Mesendoderm (in vitro differentiated cells): Measurements from ENCODE around the gene BBS9.
"Not testable (repeated sequence)": the region's sequence is repeated elsewhere in the genome, so short reads cannot be mapped to it uniquely, and the experiment has no call there.

Experiments used
- DNase-seq: peaks from one replicate; pipeline ENCODE4 v3.0.0; 2013
- H2AK5ac ChIP-seq: 2 replicates; pipeline ENCODE4 v1.6.1; 2013; ENCODE audit warnings: low read length, inconsistent platforms
- H2BK120ac ChIP-seq: 2 replicates; pipeline ENCODE4 v1.6.1; 2013; ENCODE audit warnings: low read depth, mild to moderate bottlenecking, low read length, moderate library complexity, mixed read lengths
- H2BK15ac ChIP-seq: replicated peaks from 2 replicates; pipeline ENCODE4 v1.6.1; 2013; ENCODE audit warnings: low read depth, mild to moderate bottlenecking, moderate library complexity
- H2BK5ac ChIP-seq: 2 replicates; pipeline ENCODE4 v1.6.1; 2013; ENCODE audit warnings: low read length, inconsistent platforms
- H3K18ac ChIP-seq: 2 replicates; pipeline ENCODE4 v1.6.1; 2013; ENCODE audit warnings: mild to moderate bottlenecking, low read length, mixed read lengths
- H3K23ac ChIP-seq: one replicate; pipeline ENCODE4 v1.6.1; 2013; ENCODE audit warnings: low read length
- H3K27ac ChIP-seq: 2 replicates; pipeline ENCODE4 v1.5.1; 2013; ENCODE audit warnings: low read depth, mild to moderate bottlenecking, inconsistent platforms, low read length, moderate library complexity
- H3K27me3 ChIP-seq: 2 replicates; pipeline ENCODE4 v1.6.1; 2013; ENCODE audit warnings: low read length, control low read depth, mild to moderate bottlenecking, inconsistent platforms; ENCODE audit not compliant: insufficient read depth, poor library complexity
- H3K36me3 ChIP-seq: 2 replicates; pipeline ENCODE4 v1.6.1; 2013; ENCODE audit warnings: low read length, inconsistent platforms; ENCODE audit not compliant: control insufficient read depth, insufficient read depth
- H3K4ac ChIP-seq: one replicate; pipeline ENCODE4 v1.6.1; 2013; ENCODE audit warnings: low read depth, mild to moderate bottlenecking, low read length, moderate library complexity
- H3K4me1 ChIP-seq: 2 replicates; pipeline ENCODE4 v1.6.1; 2013; ENCODE audit warnings: low read depth, low read length, inconsistent platforms; ENCODE audit not compliant: control insufficient read depth
- H3K4me2 ChIP-seq: 2 replicates; pipeline ENCODE4 v1.6.1; 2013; ENCODE audit warnings: low read length
- H3K4me3 ChIP-seq: 2 replicates; pipeline ENCODE4 v1.5.1; 2013; ENCODE audit warnings: mild to moderate bottlenecking, low read length
- H3K56ac ChIP-seq: one replicate; pipeline ENCODE4 v1.6.1; 2013; ENCODE audit warnings: low read length
- H3K79me1 ChIP-seq: 2 replicates; pipeline ENCODE4 v1.6.1; 2013; ENCODE audit warnings: low read length, inconsistent platforms
- H3K79me2 ChIP-seq: 2 replicates; pipeline ENCODE4 v1.6.1; 2013; ENCODE audit warnings: mild to moderate bottlenecking, low read length; ENCODE audit not compliant: control insufficient read depth, insufficient read depth
- H3K9ac ChIP-seq: 2 replicates; pipeline ENCODE4 v1.6.1; 2013; ENCODE audit warnings: low read length, inconsistent platforms
- H4K5ac ChIP-seq: one replicate; pipeline ENCODE4 v1.6.1; 2013; ENCODE audit warnings: low read length
- H4K8ac ChIP-seq: one replicate; pipeline ENCODE4 v1.6.1; 2013; ENCODE audit warnings: low read depth, mild to moderate bottlenecking, control low read depth, low read length, moderate library complexity
- WGBS: extraction: QIAGEN DNeasy Blood & Tissue Kit; methylation state at CpG from one replicate; pipeline ENCODE4 v1.1.7; 2013; ENCODE audit warnings: low lambda C conversion rate, missing lambda C conversion rate; ENCODE audit not compliant: insufficient coverage; ENCODE audit errors: extremely low coverage; 5-methylcytosine and 5-hydroxymethylcytosine counted together

BBS9 gene

GRCh38 chr7:33201821-33202220 lies 72.5 kb downstream of the BBS9 start:
- no CpG with 5 or more reads among the region's 2 CpGs for WGBS

GRCh38 chr7:33210958-33211357 lies 81.6 kb downstream of the BBS9 start:
- Histone ChIP-seq H4K5ac (no peak overlapping the region), H3K4me1 (no peaks in the 10 kb centered on the region), H3K79me1 (no peaks in the 10 kb centered on the region), H3K9ac (no peak overlapping the region), H3K79me2 (no peaks in the 10 kb centered on the region), H3K36me3 (no peaks in the 10 kb centered on the region), H2AK5ac (no peak overlapping the region), H3K4me3 (no peak overlapping the region), H3K56ac (no peak overlapping the region), H3K18ac (no peak overlapping the region), H2BK15ac (no peak overlapping the region), H3K23ac (no peak overlapping the region), H3K4me2 (no peak overlapping the region), H4K8ac (no peak overlapping the region), H3K27me3 (no peaks in the 10 kb centered on the region), H3K27ac (no peak overlapping the region), H2BK5ac (no peak overlapping the region), H3K4ac (no peak overlapping the region), H2BK120ac (no peak overlapping the region)
- no peak for DNase-seq
- WGBS: no CpG with 5 or more reads among the region's 1 CpG

More at GRCh38 chr7:33201821-33202220, 72.5 kb downstream of the BBS9 start:
- H3K79me2 ChIP-seq: no peaks in the 10 kb centered on the region
- H3K4me1 ChIP-seq: no peaks in the 10 kb centered on the region
- H2BK15ac ChIP-seq: no peak overlapping the region
- H2BK120ac ChIP-seq: no peak overlapping the region
- no peaks in the 10 kb centered on the region for H3K27me3 ChIP-seq
- no peak overlapping the region for H2AK5ac ChIP-seq
- H3K56ac ChIP-seq: no peak overlapping the region
- no peak overlapping the region for H3K4ac ChIP-seq
- H3K18ac ChIP-seq: no peak overlapping the region
- no peak overlapping the region for H3K23ac ChIP-seq
- DNase-seq: no peak
- H3K4me3 ChIP-seq: no peak overlapping the region
- H4K5ac ChIP-seq: no peak overlapping the region
- H2BK5ac ChIP-seq: no peak overlapping the region
- H3K4me2 ChIP-seq: no peak overlapping the region
- H3K27ac ChIP-seq: no peak overlapping the region
- H4K8ac ChIP-seq: no peak overlapping the region
- H3K9ac ChIP-seq: no peak overlapping the region
- no peaks in the 10 kb centered on the region for H3K36me3 ChIP-seq
- H3K79me1 ChIP-seq: no peaks in the 10 kb centered on the region

GRCh38 chr7:33212144-33212543 lies 82.8 kb downstream of the BBS9 start:
- no CpG with 5 or more reads among the region's 2 CpGs for WGBS
- no peak overlapping the region for H4K8ac ChIP-seq

GRCh38 chr7:33215992-33216391 lies 86.6 kb downstream of the BBS9 start:
- Histone ChIP-seq H3K9ac (no peak overlapping the region), H3K27me3 (no peaks in the 10 kb centered on the region), H3K79me2 (no peaks in the 10 kb centered on the region), H2BK5ac (no peak overlapping the region), H3K4me3 (no peak overlapping the region), H3K27ac (no peak overlapping the region), H3K4me2 (no peak overlapping the region), H2AK5ac (no peak overlapping the region), H2BK120ac (no peak overlapping the region), H3K79me1 (no peaks in the 10 kb centered on the region), H3K4me1 (no peaks in the 10 kb centered on the region), H3K18ac (no peak overlapping the region), H3K56ac (no peak overlapping the region), H3K36me3 (no peaks in the 10 kb centered on the region), H2BK15ac (no peak overlapping the region), H4K5ac (no peak overlapping the region), H3K23ac (no peak overlapping the region), H4K8ac (no peak overlapping the region), H3K4ac (no peak overlapping the region)
- DNase-seq: no peak
- WGBS: no CpG with 5 or more reads among the region's 1 CpG

More at GRCh38 chr7:33212144-33212543, 82.8 kb downstream of the BBS9 start:
- no peak overlapping the region for H4K5ac ChIP-seq
- no peak overlapping the region for H3K4me2 ChIP-seq
- H3K79me1 ChIP-seq: no peaks in the 10 kb centered on the region
- H3K79me2 ChIP-seq: no peaks in the 10 kb centered on the region
- DNase-seq: no peak
- no peaks in the 10 kb centered on the region for H3K4me1 ChIP-seq
- no peak overlapping the region for H2BK5ac ChIP-seq
- no peak overlapping the region for H3K56ac ChIP-seq
- no peak overlapping the region for H2AK5ac ChIP-seq
- no peaks in the 10 kb centered on the region for H3K36me3 ChIP-seq
- no peak overlapping the region for H3K4me3 ChIP-seq
- no peaks in the 10 kb centered on the region for H3K27me3 ChIP-seq
- no peak overlapping the region for H3K23ac ChIP-seq
- H2BK15ac ChIP-seq: no peak overlapping the region
- no peak overlapping the region for H3K4ac ChIP-seq
- H3K27ac ChIP-seq: no peak overlapping the region
- H3K18ac ChIP-seq: no peak overlapping the region
- no peak overlapping the region for H3K9ac ChIP-seq
- no peak overlapping the region for H2BK120ac ChIP-seq

GRCh38 chr7:33217595-33217994 lies 88.2 kb downstream of the BBS9 start:
- H4K8ac ChIP-seq: no peak overlapping the region
- H2BK120ac ChIP-seq: no peak overlapping the region
- H3K27ac ChIP-seq: no peak overlapping the region
- H3K4me3 ChIP-seq: no peak overlapping the region
- WGBS: no CpG with 5 or more reads among the region's 4 CpGs
- no peak overlapping the region for H3K4ac ChIP-seq
- no peaks in the 10 kb centered on the region for H3K27me3 ChIP-seq
- H3K4me2 ChIP-seq: no peak overlapping the region
- H3K36me3 ChIP-seq: no peaks in the 10 kb centered on the region
- no peak overlapping the region for H4K5ac ChIP-seq
- no peak for DNase-seq
- H3K56ac ChIP-seq: no peak overlapping the region
- no peak overlapping the region for H2BK15ac ChIP-seq
- H3K18ac ChIP-seq: no peak overlapping the region
- no peak overlapping the region for H2BK5ac ChIP-seq
- H3K23ac ChIP-seq: no peak overlapping the region
- no peaks in the 10 kb centered on the region for H3K79me1 ChIP-seq
- no peak overlapping the region for H2AK5ac ChIP-seq
- H3K9ac ChIP-seq: no peak overlapping the region
- no peaks in the 10 kb centered on the region for H3K4me1 ChIP-seq
- H3K79me2 ChIP-seq: no peaks in the 10 kb centered on the region

GRCh38 chr7:33218841-33219535 lies 89.6 kb downstream of the BBS9 start:
- H3K27ac ChIP-seq, H3K27me3 ChIP-seq, H4K5ac ChIP-seq, H2BK15ac ChIP-seq, H2BK120ac ChIP-seq, H3K79me1 ChIP-seq, H3K79me2 ChIP-seq, H4K8ac ChIP-seq, H3K4me1 ChIP-seq, H3K4me3 ChIP-seq, H2BK5ac ChIP-seq, H3K4ac ChIP-seq, H3K4me2 ChIP-seq, H2AK5ac ChIP-seq, H3K56ac ChIP-seq, DNase-seq, H3K23ac ChIP-seq, H3K36me3 ChIP-seq, H3K18ac ChIP-seq, H3K9ac ChIP-seq: not testable (repeated sequence)
- no CpG with 5 or more reads among the region's 38 CpGs for WGBS
